ENCODE data around the gene RHOBTB1.
"Not testable (repeated sequence)": the region's sequence is repeated elsewhere in the genome, so short reads cannot be mapped to it uniquely, and the experiment has no call there.

The RHOBTB1 gene

DNA sequence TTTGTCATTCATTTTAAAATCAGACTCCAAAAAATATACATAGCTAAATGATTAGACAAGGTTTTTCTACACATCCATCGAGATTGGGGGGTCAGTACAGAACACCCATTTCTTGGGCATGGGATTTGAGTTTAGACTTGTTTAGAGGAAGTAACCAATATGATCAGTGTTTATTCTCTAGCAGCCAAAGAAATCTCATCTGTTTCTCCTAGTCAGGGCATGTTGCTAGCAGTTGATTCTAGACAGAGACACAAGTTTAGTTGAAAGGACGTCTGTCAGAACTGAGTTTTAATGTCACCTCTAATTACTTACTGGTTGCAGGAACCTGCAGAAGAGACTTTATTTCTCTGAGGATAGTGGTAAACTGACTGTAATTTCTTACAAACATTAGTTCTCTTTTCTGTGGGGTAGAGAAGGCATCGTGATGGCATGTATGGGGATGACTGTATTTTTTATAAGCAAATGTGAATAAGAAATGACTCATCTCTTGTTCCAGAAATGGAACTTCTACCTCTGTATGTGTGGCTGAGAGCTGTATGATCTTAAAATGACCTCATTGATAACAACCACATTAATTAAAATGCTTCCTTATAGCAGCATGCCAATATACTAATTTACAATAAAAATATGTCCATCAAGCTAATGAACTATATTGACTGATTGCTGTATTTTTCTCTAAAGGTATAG, 30.6 kb upstream of the RHOBTB1 start:
- Histone ChIP-seq H3K36me3 (ENCODE audit: low read length) (no peaks in the 10 kb centered on the region), H3K27me3 (ENCODE audit: low read length) (no peaks in the 10 kb centered on the region), H3K27ac (ENCODE audit: low read depth, low read length) (no peak overlapping the region), H3K4me3 (ENCODE audit: insufficient read depth, low read length, poor library complexity, severe bottlenecking) (no peak overlapping the region), H3K9me3 (ENCODE audit: insufficient read depth, low read length) (no peaks in the 10 kb centered on the region), H3K9ac (ENCODE audit: low read length) (no peak overlapping the region), H2AFZ (ENCODE audit: low read depth, low read length, severe bottlenecking) (no peak overlapping the region), H3F3A (ENCODE audit: insufficient read depth) (no peaks in the 10 kb centered on the region), H3K79me2 (ENCODE audit: insufficient read depth, low read length) (no peaks in the 10 kb centered on the region), H4K20me1 (ENCODE audit: low read depth, low read length) (no peaks in the 10 kb centered on the region), H3K9me2 (replicated peaks; ENCODE audit: insufficient read depth, low read length) (no peaks in the 10 kb centered on the region), H3K4me2 (ENCODE audit: low read depth, low read length, poor library complexity, severe bottlenecking) (no peak overlapping the region)
- TF ChIP-seq EZH2phosphoT487 (conservative IDR thresholded peaks at IDR 0.05; ENCODE audit: low read length): no peak
- TF ChIP-seq, protein P1, sequence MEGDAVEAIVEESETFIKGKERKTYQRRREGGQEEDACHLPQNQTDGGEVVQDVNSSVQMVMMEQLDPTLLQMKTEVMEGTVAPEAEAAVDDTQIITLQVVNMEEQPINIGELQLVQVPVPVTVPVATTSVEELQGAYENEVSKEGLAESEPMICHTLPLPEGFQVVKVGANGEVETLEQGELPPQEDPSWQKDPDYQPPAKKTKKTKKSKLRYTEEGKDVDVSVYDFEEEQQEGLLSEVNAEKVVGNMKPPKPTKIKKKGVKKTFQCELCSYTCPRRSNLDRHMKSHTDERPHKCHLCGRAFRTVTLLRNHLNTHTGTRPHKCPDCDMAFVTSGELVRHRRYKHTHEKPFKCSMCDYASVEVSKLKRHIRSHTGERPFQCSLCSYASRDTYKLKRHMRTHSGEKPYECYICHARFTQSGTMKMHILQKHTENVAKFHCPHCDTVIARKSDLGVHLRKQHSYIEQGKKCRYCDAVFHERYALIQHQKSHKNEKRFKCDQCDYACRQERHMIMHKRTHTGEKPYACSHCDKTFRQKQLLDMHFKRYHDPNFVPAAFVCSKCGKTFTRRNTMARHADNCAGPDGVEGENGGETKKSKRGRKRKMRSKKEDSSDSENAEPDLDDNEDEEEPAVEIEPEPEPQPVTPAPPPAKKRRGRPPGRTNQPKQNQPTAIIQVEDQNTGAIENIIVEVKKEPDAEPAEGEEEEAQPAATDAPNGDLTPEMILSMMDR (IDR thresholded peaks at IDR 0.05; ENCODE audit: insufficient read depth, low read length, poor library complexity, severe bottlenecking): no peak

DNA sequence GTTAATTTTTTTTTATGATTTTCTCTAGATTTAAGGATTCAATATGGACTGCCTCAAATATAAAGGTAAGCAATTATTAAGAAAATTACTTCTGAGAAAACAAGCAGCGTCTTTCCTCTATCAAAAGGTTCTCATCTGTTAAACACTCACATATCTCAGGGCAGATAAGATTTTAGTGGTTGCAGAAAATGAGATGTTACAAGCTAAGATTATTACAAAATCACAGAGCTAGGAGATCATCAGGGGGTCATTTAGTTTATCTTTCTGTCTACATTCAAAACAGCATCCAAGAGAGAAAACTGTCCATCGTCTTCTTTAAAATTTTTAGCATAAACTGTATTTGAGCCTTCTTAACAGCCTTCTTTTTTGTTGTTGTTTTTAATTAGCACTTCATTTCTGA, 29.1 kb upstream of the RHOBTB1 start:
- Histone ChIP-seq H4K20me1 (ENCODE audit: low read depth, low read length) (no peaks in the 10 kb centered on the region), H3K4me3 (ENCODE audit: insufficient read depth, low read length, poor library complexity, severe bottlenecking) (no peak overlapping the region)
- TF ChIP-seq, protein P1 (IDR thresholded peaks at IDR 0.05; ENCODE audit: insufficient read depth, low read length, poor library complexity, severe bottlenecking): no peak

DNA sequence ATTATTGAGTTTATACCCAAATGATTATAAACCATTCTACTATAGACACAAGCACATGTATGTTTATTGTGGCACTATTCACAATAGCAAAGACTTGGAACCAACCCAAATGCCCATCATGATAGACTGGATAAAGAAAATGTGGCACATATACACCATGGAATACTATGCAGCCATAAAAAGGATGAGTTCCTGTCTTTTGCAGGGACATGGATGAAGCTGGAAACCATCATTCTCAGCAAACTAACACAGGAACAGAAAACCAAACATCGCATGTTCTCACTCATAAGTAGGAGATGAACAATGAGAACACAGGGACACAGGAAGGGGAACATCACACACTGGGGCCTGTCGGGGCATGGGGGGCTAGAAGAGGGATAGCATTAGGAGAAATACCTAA, 28.2 kb upstream of the RHOBTB1 start:
- not testable (repeated sequence) for H3K36me3 ChIP-seq (ENCODE audit: low read length); H3K27ac ChIP-seq (ENCODE audit: low read depth, low read length); H3K9me2 ChIP-seq (replicated peaks; ENCODE audit: insufficient read depth, low read length); H3K27me3 ChIP-seq (ENCODE audit: low read length); H3K9me3 ChIP-seq (ENCODE audit: insufficient read depth, low read length); H2AFZ ChIP-seq (ENCODE audit: low read depth, low read length, severe bottlenecking); H3F3A ChIP-seq (ENCODE audit: insufficient read depth); H3K4me2 ChIP-seq (ENCODE audit: low read depth, low read length, poor library complexity, severe bottlenecking); H3K9ac ChIP-seq (ENCODE audit: low read length); H3K79me2 ChIP-seq (ENCODE audit: insufficient read depth, low read length); H4K20me1 ChIP-seq (ENCODE audit: low read depth, low read length); H3K4me3 ChIP-seq (ENCODE audit: insufficient read depth, low read length, poor library complexity, severe bottlenecking)

More for the DNA sequence above, 29.1 kb upstream of the RHOBTB1 start:
- Histone ChIP-seq H3K4me2 (ENCODE audit: low read depth, low read length, poor library complexity, severe bottlenecking) (no peak overlapping the region), H3K27ac (ENCODE audit: low read depth, low read length) (no peak overlapping the region), H3K27me3 (ENCODE audit: low read length) (no peaks in the 10 kb centered on the region), H3K9ac (ENCODE audit: low read length) (no peak overlapping the region), H3K36me3 (ENCODE audit: low read length) (no peaks in the 10 kb centered on the region), H3F3A (ENCODE audit: insufficient read depth) (no peaks in the 10 kb centered on the region), H3K9me2 (replicated peaks; ENCODE audit: insufficient read depth, low read length) (no peaks in the 10 kb centered on the region), H3K9me3 (ENCODE audit: insufficient read depth, low read length) (no peaks in the 10 kb centered on the region), H3K79me2 (ENCODE audit: insufficient read depth, low read length) (no peaks in the 10 kb centered on the region), H2AFZ (ENCODE audit: low read depth, low read length, severe bottlenecking) (no peak overlapping the region)

DNA sequence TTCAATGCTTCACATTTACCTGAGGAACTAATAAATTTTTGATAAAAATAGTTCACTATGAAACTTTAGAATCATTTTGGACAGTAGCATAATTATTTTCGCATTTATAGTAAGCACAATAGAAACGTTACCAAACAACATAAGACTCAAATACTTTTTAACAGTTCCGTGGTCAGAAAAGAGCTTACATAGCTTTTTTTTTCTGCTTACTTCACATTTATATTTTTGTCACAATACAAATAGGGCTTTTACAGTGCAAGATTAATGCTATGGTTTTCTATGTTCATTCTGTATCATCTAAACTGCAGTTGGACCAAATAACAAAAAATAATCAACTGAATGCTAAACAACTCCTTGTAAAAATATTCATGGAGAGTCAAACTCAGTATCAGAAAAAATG, 26.5 kb upstream of the RHOBTB1 start:
- no peaks in the 10 kb centered on the region for H3K79me2 ChIP-seq (ENCODE audit: insufficient read depth, low read length)
- no peaks in the 10 kb centered on the region for H3K9me2 ChIP-seq (replicated peaks; ENCODE audit: insufficient read depth, low read length)
- H3K9ac ChIP-seq (ENCODE audit: low read length): no peak overlapping the region

More for the DNA sequence above, 26.5 kb upstream of the RHOBTB1 start:
- H3K4me2 ChIP-seq (ENCODE audit: low read depth, low read length, poor library complexity, severe bottlenecking): no peak overlapping the region
- no peaks in the 10 kb centered on the region for H4K20me1 ChIP-seq (ENCODE audit: low read depth, low read length)
- no peak overlapping the region for H3K27ac ChIP-seq (ENCODE audit: low read depth, low read length)
- no peak overlapping the region for H3K4me3 ChIP-seq (ENCODE audit: insufficient read depth, low read length, poor library complexity, severe bottlenecking)
- H3F3A ChIP-seq (ENCODE audit: insufficient read depth): no peaks in the 10 kb centered on the region
- no peaks in the 10 kb centered on the region for H3K36me3 ChIP-seq (ENCODE audit: low read length)
- TF ChIP-seq, protein P1 (IDR thresholded peaks at IDR 0.05; ENCODE audit: insufficient read depth, low read length, poor library complexity, severe bottlenecking): no peak
- no peak for TF ChIP-seq EZH2phosphoT487 (conservative IDR thresholded peaks at IDR 0.05; ENCODE audit: low read length)
- H3K27me3 ChIP-seq (ENCODE audit: low read length): no peaks in the 10 kb centered on the region
- H2AFZ ChIP-seq (ENCODE audit: low read depth, low read length, severe bottlenecking): no peak overlapping the region
- H3K9me3 ChIP-seq (ENCODE audit: insufficient read depth, low read length): no peaks in the 10 kb centered on the region

Measured in SU-DHL-6 (cell line).